ENCODE measurements around the gene LHX3.

DNA sequence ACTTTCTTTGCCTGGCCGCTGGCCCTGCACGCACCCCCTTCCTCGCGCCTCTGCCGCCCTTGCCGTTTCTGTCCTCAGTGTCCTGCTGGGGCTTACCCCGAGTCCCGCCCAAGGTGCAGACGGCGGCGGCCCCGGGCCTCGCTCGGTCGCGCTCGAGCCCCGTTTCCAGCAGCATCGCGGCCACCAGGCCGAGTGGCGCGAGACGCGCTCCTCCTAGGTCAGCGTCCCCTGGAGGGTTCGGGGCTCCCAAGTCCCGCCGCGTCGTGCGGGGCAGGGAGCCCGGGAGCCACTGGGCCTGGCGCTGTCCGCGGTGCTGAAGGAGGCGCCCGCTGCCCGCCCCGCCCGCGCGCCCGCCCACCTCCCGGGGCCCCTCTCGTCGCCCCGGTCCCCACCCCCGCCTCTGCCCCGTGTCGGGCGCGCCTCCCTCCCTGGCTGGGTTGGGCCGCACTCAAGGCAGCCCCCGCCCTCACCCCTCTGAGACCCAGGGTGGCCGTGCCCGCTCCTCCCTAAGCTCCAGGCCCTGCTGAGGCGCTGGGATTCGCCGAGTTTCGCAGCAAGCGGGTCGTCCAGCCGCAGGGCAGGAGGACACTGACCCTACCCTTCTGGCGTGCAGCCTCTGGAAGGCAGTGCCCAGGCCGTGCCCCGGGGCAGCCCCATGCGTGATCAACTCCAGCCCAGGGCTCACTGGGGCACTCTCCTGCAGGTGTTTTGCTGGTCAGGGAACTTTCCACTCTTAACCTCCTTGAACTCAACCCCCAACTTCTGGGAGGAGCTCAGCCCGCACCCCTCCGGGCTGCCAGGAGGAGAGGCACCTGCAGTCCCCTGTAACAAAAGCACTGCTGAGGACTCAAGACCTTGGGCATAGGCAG is at the start of gene LHX3:
- no peak for TF ChIP-seq POLR2A (IDR thresholded peaks at IDR 0.05)
- TF ChIP-seq, protein P1, sequence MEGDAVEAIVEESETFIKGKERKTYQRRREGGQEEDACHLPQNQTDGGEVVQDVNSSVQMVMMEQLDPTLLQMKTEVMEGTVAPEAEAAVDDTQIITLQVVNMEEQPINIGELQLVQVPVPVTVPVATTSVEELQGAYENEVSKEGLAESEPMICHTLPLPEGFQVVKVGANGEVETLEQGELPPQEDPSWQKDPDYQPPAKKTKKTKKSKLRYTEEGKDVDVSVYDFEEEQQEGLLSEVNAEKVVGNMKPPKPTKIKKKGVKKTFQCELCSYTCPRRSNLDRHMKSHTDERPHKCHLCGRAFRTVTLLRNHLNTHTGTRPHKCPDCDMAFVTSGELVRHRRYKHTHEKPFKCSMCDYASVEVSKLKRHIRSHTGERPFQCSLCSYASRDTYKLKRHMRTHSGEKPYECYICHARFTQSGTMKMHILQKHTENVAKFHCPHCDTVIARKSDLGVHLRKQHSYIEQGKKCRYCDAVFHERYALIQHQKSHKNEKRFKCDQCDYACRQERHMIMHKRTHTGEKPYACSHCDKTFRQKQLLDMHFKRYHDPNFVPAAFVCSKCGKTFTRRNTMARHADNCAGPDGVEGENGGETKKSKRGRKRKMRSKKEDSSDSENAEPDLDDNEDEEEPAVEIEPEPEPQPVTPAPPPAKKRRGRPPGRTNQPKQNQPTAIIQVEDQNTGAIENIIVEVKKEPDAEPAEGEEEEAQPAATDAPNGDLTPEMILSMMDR (IDR thresholded peaks at IDR 0.05) = no peak
